Type B pancreatic cell (in vitro differentiated cells): ENCODE measurements around the gene PAGE1. TPM values are rescaled to one million over a fixed set of nuclear protein-coding genes. Genes with fewer than 3 reads are reported as not detected.
"Not testable (repeated sequence)": the region's sequence is repeated elsewhere in the genome, so short reads cannot be mapped to it uniquely, and the experiment has no call there.

ENCODE experiments used
- DNase-seq: peaks from one replicate; pipeline ENCODE4 v3.0.0; 2021; ENCODE audit warnings: mixed read lengths; ENCODE audit not compliant: unreplicated experiment; ENCODE audit errors: extremely low spot score
- H3K27ac Mint-ChIP-seq: 2 replicates; pipeline ENCODE4 v1.8.0; 2021; ENCODE audit warnings: mild to moderate bottlenecking, mixed read lengths
- H3K27me3 Mint-ChIP-seq: 2 replicates; pipeline ENCODE4 v1.8.0; 2021; ENCODE audit warnings: mixed read lengths
- H3K36me3 Mint-ChIP-seq: 2 replicates; pipeline ENCODE4 v1.8.0; 2021; ENCODE audit warnings: mixed read lengths
- H3K4me1 Mint-ChIP-seq: one replicate; pipeline ENCODE4 v1.8.0; 2021; ENCODE audit warnings: mixed read lengths; ENCODE audit not compliant: unreplicated experiment
- H3K4me3 Mint-ChIP-seq: 2 replicates; pipeline ENCODE4 v1.8.0; 2021; ENCODE audit warnings: mild to moderate bottlenecking, mixed read lengths
- H3K9me3 Mint-ChIP-seq: 2 replicates; pipeline ENCODE4 v1.8.0; 2021; ENCODE audit warnings: mixed read lengths
- total RNA-seq: library from RNA; stranded (reverse); gene quantifications from 2 replicates; pipeline ENCODE4 v1.2.1, GENCODE V29; 2021; ENCODE audit warnings: low replicate concordance
- TF ChIP-seq, protein P1 (sequence below): fragments of 200-600 bp; sonication (generic); conservative IDR thresholded peaks from 2 replicates; pipeline ENCODE4 v1.5.0; 2021; ENCODE audit warnings: antibody characterized with exemption, mild to moderate bottlenecking

The PAGE1 gene
- total RNA-seq, 1 donor from 2014 or later: not detected

DNA sequence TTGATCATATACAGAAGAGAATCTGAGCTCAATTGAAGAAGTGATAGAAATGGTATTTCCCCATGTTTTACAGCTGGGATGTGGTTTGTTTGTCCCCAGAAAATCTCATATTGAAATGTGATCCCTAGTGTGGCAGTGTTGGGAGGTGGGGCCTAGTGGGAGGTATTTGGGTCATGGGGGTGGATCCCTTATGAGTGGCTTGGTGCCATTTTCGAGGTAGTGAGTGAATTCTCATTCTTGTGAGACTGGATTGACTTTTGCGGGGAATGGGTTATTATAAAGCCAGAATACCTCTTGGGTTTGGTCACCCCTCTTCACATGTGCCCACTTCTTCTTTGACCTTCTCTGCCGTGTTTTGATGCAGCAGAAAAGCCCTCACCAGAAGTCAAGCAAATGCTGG, 29.6 kb upstream of the PAGE1 start:
- TF ChIP-seq, protein P1, sequence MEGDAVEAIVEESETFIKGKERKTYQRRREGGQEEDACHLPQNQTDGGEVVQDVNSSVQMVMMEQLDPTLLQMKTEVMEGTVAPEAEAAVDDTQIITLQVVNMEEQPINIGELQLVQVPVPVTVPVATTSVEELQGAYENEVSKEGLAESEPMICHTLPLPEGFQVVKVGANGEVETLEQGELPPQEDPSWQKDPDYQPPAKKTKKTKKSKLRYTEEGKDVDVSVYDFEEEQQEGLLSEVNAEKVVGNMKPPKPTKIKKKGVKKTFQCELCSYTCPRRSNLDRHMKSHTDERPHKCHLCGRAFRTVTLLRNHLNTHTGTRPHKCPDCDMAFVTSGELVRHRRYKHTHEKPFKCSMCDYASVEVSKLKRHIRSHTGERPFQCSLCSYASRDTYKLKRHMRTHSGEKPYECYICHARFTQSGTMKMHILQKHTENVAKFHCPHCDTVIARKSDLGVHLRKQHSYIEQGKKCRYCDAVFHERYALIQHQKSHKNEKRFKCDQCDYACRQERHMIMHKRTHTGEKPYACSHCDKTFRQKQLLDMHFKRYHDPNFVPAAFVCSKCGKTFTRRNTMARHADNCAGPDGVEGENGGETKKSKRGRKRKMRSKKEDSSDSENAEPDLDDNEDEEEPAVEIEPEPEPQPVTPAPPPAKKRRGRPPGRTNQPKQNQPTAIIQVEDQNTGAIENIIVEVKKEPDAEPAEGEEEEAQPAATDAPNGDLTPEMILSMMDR: no peak
- H3K4me1 Mint-ChIP-seq: no peaks in the 10 kb centered on the region
- H3K9me3 Mint-ChIP-seq: no peaks in the 10 kb centered on the region
- DNase-seq: no peak
- H3K36me3 Mint-ChIP-seq: no peaks in the 10 kb centered on the region
- no peak overlapping the region for H3K4me3 Mint-ChIP-seq
- no peak overlapping the region for H3K27ac Mint-ChIP-seq
- no peaks in the 10 kb centered on the region for H3K27me3 Mint-ChIP-seq

DNA sequence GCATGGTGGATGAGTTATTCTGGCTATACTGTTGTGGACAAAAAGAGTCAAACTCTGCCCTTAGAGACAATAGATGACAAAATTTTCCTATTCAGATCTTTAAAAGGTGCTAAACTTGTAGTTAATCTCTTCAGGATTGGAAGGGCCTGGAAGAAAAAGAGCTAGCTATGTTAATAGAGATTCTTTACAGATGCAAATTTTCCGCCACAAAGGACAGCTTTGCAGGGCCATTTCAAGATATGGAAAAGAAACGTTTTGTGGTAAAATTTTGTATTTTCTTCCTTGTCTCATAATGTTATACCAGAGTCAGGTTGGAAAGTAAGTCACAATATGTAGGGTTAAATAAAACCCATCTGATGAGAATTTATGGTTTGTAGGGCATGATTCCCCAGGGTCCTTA, 24.3 kb upstream of the PAGE1 start:
- H3K27me3 Mint-ChIP-seq, H3K36me3 Mint-ChIP-seq, H3K4me3 Mint-ChIP-seq, H3K9me3 Mint-ChIP-seq, DNase-seq, H3K4me1 Mint-ChIP-seq, H3K27ac Mint-ChIP-seq: not testable (repeated sequence)

DNA sequence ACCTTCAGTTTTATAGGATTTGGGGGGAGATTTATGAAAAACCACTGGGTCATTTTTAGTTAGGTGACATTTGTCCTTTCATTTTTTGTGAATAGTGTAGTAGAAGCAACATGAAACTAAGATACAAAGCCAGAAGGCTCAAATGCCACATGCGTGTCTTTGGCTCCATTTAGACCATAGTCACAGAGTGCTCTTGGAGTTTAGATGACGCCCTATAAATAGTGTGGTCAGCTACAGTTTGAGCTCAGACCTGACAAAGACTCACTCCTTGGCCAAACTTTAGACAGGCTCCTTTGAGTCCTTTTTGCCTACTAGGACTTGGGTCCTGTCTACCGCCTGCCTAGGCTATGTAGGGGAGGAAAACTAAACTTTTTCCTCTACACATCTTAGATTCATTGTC, 16.8 kb upstream of the PAGE1 start:
- Mint-ChIP-seq H3K9me3 (peaks cover 4% of the 10 kb centered on the region), H3K27me3 (peaks cover 4% of the 10 kb centered on the region), H3K4me1 (no peaks in the 10 kb centered on the region), H3K4me3 (no peak overlapping the region), H3K27ac (no peak overlapping the region), H3K36me3 (no peaks in the 10 kb centered on the region)
- TF ChIP-seq, protein P1: no peak
- DNase-seq: no peak

DNA sequence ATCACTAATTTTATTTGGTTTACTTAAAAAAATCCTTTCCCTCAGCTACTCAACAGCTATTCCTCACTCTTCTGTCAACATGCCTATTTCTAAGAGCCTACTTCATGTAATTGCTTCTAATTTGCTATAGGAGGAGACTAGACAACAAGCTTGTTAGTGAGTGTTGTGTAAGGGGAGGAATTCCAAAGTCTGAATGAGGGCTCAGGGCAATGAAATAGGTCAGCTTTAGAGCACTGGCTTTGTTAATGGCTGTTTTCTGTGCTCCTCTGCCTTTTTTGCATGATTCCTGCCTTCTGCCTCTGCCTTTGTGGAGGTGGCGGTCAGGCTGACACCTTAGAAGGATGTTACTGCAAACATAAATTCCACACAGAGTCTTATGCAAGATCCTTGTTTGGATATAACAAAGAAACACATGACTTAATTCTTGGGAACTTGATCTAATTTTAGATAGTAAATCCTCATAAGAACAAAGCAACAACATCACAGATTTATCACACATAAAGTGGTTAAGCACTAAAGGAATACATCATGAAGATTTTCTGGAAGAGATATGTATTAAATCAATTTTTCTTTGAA, 15.0 kb upstream of the PAGE1 start:
- no peak overlapping the region for H3K27ac Mint-ChIP-seq
- peaks cover 4% of the 10 kb centered on the region for H3K27me3 Mint-ChIP-seq
- peaks cover 4% of the 10 kb centered on the region for H3K9me3 Mint-ChIP-seq
- TF ChIP-seq, protein P1: no peak
- H3K4me3 Mint-ChIP-seq: no peak overlapping the region
- H3K36me3 Mint-ChIP-seq: no peaks in the 10 kb centered on the region
- DNase-seq: no peak
- H3K4me1 Mint-ChIP-seq: no peaks in the 10 kb centered on the region

DNA sequence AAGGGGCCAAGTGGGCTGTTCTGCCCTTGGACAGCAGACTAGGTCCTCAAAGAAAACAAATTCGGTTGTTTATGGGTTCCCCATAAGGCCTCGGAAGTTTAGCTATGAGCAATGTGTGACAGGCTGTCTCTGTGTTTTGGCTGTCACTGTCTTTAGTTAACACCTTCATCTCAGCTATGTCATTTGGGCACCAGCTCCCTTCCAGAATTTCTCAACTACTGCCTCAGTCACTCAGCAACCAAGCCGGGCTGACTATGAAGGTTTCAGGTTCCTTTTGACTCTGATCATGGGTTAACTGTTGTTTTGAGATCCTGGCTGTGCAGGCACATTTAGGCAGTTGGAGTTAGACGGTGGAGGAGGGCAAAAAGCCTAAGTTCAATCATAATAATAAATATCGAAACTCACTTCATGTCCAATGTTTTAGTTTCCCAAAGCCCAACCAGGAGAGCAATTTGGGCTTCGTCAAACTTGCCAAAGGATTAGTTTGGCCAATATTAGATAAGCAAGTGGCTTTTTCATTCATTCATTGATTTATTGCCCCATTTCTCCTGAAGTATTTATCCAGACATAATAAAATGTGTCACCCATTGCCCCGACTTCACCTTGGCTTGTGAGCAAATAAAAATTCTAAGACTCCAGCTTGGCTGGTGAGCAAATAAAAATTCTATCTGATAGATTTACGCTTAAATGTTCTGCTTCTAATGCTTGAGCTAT, 9.1 kb upstream of the PAGE1 start:
- Mint-ChIP-seq H3K4me3 (no peak overlapping the region), H3K36me3 (no peaks in the 10 kb centered on the region), H3K27ac (no peak overlapping the region), H3K27me3 (no peaks in the 10 kb centered on the region), H3K9me3 (no peaks in the 10 kb centered on the region), H3K4me1 (no peaks in the 10 kb centered on the region)
- no peak for DNase-seq
- TF ChIP-seq, protein P1: no peak

DNA sequence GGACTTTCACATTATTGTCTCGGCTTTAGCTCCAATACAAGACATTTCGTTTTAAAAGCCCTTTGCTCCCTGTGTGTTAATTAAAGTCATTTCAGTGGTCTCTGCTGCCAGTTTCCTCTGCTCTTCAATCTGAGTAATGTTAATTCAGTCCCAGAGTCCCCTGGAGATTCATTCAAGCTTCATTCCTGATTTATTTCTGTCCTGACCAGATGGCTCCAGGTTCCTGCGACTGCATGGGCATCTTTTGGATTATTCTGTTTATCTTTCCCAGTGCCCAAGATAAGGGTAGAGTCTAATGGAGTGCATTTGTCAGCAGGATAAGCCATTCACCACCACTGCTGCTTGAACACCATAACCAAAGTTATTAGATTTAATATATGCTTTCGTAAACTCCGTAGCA, 6.1 kb upstream of the PAGE1 start:
- no peaks in the 10 kb centered on the region for H3K36me3 Mint-ChIP-seq
- H3K27me3 Mint-ChIP-seq: no peaks in the 10 kb centered on the region
- DNase-seq: no peak
- no peak overlapping the region for H3K4me3 Mint-ChIP-seq
- no peaks in the 10 kb centered on the region for H3K9me3 Mint-ChIP-seq
- TF ChIP-seq, protein P1: no peak
- H3K4me1 Mint-ChIP-seq: no peaks in the 10 kb centered on the region
- no peak overlapping the region for H3K27ac Mint-ChIP-seq
